Neural crest cell (in vitro differentiated cells): ENCODE data around the gene DGKD. TPM values are rescaled to one million over a fixed set of nuclear protein-coding genes. Genes with fewer than 3 reads are reported as not detected.
A peak's percentile ranks its signal among the peaks of the same experiment; 100 is the strongest.

Experiments used
- DNase-seq: peaks from one replicate; pipeline ENCODE4 v3.0.0; 2021; ENCODE audit warnings: low read depth, mixed read lengths, low spot score
- H3K27ac Mint-ChIP-seq: one replicate; pipeline ENCODE4 v1.8.0; 2021; ENCODE audit warnings: mild to moderate bottlenecking, mixed read lengths; ENCODE audit not compliant: unreplicated experiment
- H3K27me3 Mint-ChIP-seq: 2 replicates; pipeline ENCODE4 v1.8.0; 2021; ENCODE audit warnings: low read depth, mild to moderate bottlenecking, mixed read lengths
- H3K36me3 Mint-ChIP-seq: 2 replicates; pipeline ENCODE4 v1.8.0; 2021; ENCODE audit warnings: low read depth, mild to moderate bottlenecking, mixed read lengths
- H3K4me1 Mint-ChIP-seq: 2 replicates; pipeline ENCODE4 v1.8.0; 2021; ENCODE audit warnings: mixed read lengths
- H3K4me3 Mint-ChIP-seq: one replicate; pipeline ENCODE4 v1.8.0; 2021; ENCODE audit warnings: mild to moderate bottlenecking, mixed read lengths
- H3K9me3 Mint-ChIP-seq: 2 replicates; pipeline ENCODE4 v1.8.0; 2021; ENCODE audit warnings: mixed read lengths
- CTCF ChIP-seq: fragments of 200-600 bp; sonication (generic); conservative IDR thresholded peaks from 2 replicates; pipeline ENCODE4 v1.5.0; 2021; ENCODE audit warnings: antibody characterized with exemption, mild to moderate bottlenecking
- long read RNA-seq: library from polyadenylated mRNA; unstranded; transcript quantifications from one replicate; pipeline ENCODE4 v2.0.0, GENCODE V29; 2020
- total RNA-seq: library from RNA; stranded (reverse); gene quantifications from 2 replicates; pipeline ENCODE4 v1.2.1, GENCODE V29; 2021

The DGKD gene
- total RNA-seq = 48.7 and 58.6 TPM in 2 replicates
- long read RNA-seq, partial matches to known transcripts = 7 of 9 reads
- long read RNA-seq, other reads (novel, unspliced or antisense) = 2 of 9 reads

- peak within 1 kb of the TSS; percentile 68 for H3K27ac Mint-ChIP-seq
- TF ChIP-seq CTCF = no peak
- peak within 1 kb of the TSS; percentile 95 for H3K4me3 Mint-ChIP-seq
- no peaks in the 10 kb centered on the region for H3K9me3 Mint-ChIP-seq
- DNase-seq = peak; percentile 62
- peaks cover 54% of the 10 kb centered on the region for H3K4me1 Mint-ChIP-seq
- H3K36me3 Mint-ChIP-seq = peaks cover 5% of the 10 kb centered on the region
- H3K27me3 Mint-ChIP-seq = peaks cover 9% of the 10 kb centered on the region
Measured at GRCh38 chr2:233353769-233354499, at the start of gene DGKD. DGKD (plus strand) TSS chr2:233354494; CDS start chr2:233354519, 25 bp downstream.

GRCh38 chr2:233307565-233307964, 46.7 kb upstream of the DGKD start, which contains the start of gene SAG:
SAG (plus strand) TSS chr2:233307816; CDS start chr2:233309190, 1,374 bp downstream.
- Mint-ChIP-seq H3K9me3 (no peaks in the 10 kb centered on the region), H3K27ac (no peak within 1 kb of the TSS), H3K4me3 (no peak within 1 kb of the TSS), H3K4me1 (no peaks in the 10 kb centered on the region), H3K36me3 (no peaks in the 10 kb centered on the region), H3K27me3 (peaks cover 14% of the 10 kb centered on the region)
- no peak for DNase-seq
- TF ChIP-seq CTCF = no peak

- H3K27me3 Mint-ChIP-seq = peaks cover 20% of the 10 kb centered on the region
- no peaks in the 10 kb centered on the region for H3K4me1 Mint-ChIP-seq
- no peaks in the 10 kb centered on the region for H3K36me3 Mint-ChIP-seq
- no peak for DNase-seq
- H3K27ac Mint-ChIP-seq = no peak overlapping the region
- no peak overlapping the region for H3K4me3 Mint-ChIP-seq
- no peak for TF ChIP-seq CTCF
- H3K9me3 Mint-ChIP-seq = no peaks in the 10 kb centered on the region
Measured at GRCh38 chr2:233311241-233311926, 42.9 kb upstream of the DGKD start.

GRCh38 chr2:233312874-233313273, 41.4 kb upstream of the DGKD start:
- Mint-ChIP-seq H3K4me3 (no peak overlapping the region), H3K9me3 (peaks cover 2% of the 10 kb centered on the region), H3K27me3 (peaks cover 20% of the 10 kb centered on the region), H3K4me1 (no peaks in the 10 kb centered on the region), H3K36me3 (no peaks in the 10 kb centered on the region), H3K27ac (no peak overlapping the region)
- DNase-seq = no peak
- TF ChIP-seq CTCF = no peak

GRCh38 chr2:233314180-233314925, 39.9 kb upstream of the DGKD start:
- DNase-seq = no peak
- Mint-ChIP-seq H3K27ac (no peak overlapping the region), H3K36me3 (no peaks in the 10 kb centered on the region), H3K4me1 (no peaks in the 10 kb centered on the region), H3K4me3 (no peak overlapping the region), H3K9me3 (peaks cover 2% of the 10 kb centered on the region), H3K27me3 (peaks cover 29% of the 10 kb centered on the region)
- no peak for TF ChIP-seq CTCF
